Tibial nerve (tissue), 3 donors: Measurements from ENCODE around the gene FAM216B.

Experiments
- POLR2A ChIP-seq, 2 donors: fragments of 450-650 bp; IDR thresholded peaks; one replicate each; pipeline ENCODE4 v1.6.1; 2017; ENCODE audit warnings: antibody characterized with exemption in 2 of 2, mild to moderate bottlenecking in 2 of 2, moderate library complexity in 2 of 2
- TF ChIP-seq, protein P1 (sequence below), 5 experiments: fragments of 200-600 bp in 3 of 5; fragments of 450-650 bp in 2 of 5; sonication (generic) in 3 of 5; IDR thresholded peaks; one replicate each; pipeline ENCODE4 v1.5.1; 2016 to 2019; ENCODE audit warnings: antibody characterized with exemption in 5 of 5, mild to moderate bottlenecking in 3 of 5, moderate library complexity in 2 of 5

DNA sequence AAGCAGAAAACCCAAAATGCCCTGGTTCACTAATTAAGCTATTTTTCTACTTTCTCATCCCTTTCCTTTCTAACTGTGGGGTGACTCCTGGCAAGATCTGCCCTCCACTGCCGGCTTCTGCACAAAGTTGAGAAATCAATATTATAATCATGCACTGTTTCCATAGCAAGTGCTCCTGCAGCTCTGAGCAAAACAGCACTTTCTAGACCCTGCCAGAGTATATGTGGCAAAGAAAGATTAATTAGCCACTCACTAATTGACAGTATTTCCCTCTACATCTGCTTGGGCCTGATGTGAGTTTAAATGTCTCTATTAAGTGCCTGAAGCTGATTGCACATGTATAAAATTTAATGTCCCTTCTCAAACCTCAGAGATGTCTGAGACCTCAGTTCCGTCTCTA is 39.5 kb upstream of the FAM216B start:
- TF ChIP-seq POLR2A (IDR thresholded peaks at IDR 0.05) = no peak
- TF ChIP-seq, protein P1, sequence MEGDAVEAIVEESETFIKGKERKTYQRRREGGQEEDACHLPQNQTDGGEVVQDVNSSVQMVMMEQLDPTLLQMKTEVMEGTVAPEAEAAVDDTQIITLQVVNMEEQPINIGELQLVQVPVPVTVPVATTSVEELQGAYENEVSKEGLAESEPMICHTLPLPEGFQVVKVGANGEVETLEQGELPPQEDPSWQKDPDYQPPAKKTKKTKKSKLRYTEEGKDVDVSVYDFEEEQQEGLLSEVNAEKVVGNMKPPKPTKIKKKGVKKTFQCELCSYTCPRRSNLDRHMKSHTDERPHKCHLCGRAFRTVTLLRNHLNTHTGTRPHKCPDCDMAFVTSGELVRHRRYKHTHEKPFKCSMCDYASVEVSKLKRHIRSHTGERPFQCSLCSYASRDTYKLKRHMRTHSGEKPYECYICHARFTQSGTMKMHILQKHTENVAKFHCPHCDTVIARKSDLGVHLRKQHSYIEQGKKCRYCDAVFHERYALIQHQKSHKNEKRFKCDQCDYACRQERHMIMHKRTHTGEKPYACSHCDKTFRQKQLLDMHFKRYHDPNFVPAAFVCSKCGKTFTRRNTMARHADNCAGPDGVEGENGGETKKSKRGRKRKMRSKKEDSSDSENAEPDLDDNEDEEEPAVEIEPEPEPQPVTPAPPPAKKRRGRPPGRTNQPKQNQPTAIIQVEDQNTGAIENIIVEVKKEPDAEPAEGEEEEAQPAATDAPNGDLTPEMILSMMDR (IDR thresholded peaks at IDR 0.05) = no peak
